Suppressor macrophage treated with lipopolysaccharide for 4 hours (primary cell): ENCODE results near the gene NHEJ1.

Source experiments
- DNase-seq: peaks from one replicate; pipeline ENCODE4 v3.0.0-alpha.2; 2020

The NHEJ1 gene

DNA sequence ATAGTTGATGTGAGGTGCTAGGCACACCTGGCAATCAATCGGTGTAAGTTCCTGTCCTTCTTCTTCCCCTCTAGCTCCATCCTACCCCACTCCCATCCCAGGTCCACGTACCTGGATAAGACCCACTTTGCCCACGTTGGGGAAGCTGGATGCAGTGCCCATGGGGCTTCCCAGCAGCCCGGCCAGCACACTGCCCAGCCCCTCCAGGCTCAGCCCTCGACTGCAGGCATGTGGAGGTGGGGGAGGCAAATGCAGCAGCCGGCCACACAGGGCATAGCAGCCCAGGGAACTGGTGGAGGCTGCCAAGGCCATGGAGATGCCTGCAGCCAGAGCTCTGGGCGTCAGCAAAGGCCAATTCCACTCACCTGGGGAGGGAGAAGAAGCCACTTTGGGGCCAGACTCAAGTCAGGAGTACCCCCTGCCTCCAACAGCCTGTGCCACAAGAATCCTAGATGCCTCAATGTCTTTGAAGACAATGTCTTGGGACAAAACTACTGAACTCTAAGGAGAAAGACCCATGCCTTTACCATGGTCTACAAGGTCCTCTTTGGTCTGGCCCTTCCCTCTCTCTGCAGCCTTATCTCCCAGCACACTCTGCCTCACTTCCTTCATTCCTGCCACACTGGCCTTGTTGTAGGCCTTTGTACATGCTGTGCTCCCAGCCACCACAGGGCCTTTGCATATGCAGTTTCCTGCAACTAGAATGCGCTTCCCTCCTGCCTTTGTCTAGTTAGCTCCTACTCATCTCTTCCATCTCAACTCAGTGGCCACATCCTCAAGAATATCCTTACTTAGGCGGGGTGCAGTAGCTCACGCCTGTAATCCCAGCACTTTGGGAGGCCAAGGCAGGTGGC lies 4.7 kb upstream of the NHEJ1 start:
- no peak for DNase-seq

DNA sequence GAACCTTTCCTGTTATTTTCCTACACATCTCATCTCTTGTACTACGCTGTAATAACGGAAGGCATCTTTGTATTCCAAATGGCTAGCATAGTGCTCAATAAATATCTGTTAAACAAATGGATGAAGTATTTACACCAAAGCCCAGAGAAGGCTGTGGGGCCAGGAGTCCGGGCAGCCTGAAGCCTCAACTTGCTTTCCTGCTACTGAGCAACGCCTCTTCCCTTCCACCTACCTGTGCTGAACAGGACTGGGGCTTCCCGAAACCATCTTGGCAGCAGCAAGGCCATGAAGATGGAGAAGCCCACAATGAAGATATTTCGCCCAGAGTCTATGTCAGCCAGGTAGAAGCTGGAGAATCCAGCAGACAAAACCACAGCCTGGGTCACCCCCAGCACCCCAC lies 2.5 kb upstream of the NHEJ1 start:
- DNase-seq: no peak

DNA sequence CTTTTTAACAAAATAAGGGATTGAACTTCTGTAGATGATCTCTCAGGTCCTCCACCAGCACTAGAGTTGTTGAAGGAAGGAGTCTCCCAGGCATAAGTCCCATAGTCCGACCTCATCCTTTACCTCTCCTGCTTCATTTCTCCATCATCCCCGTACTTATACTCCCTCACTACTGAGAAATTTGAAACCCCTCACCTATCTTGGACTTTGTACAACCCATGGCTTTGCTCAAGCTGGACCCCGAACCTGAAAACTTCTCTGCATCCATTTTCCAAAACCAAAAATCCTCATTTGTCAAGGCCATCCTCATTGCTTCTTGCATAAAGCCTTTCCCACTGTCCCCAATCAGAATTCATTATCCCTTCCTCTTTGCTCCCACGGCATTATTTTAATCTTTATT lies 482 bp upstream of the NHEJ1 start:
- DNase-seq: no peak

DNA sequence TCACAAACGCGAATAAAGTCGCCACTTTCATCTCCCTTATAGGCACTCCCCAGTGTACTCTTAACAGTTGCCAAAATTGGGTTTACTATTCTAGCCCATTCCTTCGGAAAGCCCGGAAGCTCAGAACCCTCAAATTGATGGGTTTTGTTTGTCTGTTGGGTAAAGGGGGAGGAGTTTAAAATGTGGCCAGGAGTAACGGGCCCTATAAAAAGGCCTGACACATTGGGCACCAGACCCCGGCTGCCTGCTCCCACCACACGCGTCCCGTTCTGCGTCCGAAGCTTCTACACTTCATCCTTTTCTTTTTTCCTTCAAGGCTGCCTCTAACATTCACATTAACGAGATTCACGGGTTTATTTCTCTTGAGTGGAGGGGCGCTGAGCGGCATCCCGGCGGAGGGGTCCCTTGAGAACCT lies 837 bp downstream of the NHEJ1 start:
- DNase-seq: no peak

GRCh38 chr2:219158586-219158985 lies 2.0 kb downstream of the NHEJ1 start:
- no peak for DNase-seq

GRCh38 chr2:219158025-219158424 lies 2.6 kb downstream of the NHEJ1 start:
- DNase-seq: no peak

GRCh38 chr2:219157396-219157795 lies 3.2 kb downstream of the NHEJ1 start:
- no peak for DNase-seq

DNA sequence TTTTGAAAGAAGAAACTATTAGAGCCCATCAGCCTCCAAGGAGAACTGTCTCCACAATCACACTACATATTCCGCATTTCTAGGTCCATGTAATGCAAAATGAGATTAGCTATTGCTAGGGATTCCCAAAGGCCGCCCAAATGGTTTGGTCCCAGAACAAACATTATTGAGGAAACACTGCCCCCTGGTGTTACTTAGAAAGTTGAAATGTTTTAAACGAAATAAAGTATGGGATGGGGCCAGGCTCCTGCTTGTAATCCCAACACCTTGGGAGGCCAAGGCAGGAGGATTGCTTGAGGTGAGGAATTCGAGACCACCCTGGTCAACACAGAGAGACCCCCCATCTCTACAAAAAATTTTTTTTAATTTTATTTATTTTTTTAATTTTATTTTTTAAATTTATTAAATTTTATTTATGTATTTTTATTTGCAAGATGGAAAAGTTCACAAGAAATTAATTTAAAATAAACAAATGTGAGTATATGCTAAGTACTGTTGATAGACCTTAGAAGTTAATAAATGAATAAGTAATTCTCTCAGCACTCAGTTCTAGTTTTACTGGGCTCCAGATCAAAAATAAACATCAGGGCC lies 5.5 kb downstream of the NHEJ1 start:
- peak; percentile 88 for DNase-seq

GRCh38 chr2:219149667-219150066 lies 10.9 kb downstream of the NHEJ1 start:
- no peak for DNase-seq

- no peak for DNase-seq
Observed at GRCh38 chr2:219142329-219142728, 18.3 kb downstream of the NHEJ1 start.

DNA sequence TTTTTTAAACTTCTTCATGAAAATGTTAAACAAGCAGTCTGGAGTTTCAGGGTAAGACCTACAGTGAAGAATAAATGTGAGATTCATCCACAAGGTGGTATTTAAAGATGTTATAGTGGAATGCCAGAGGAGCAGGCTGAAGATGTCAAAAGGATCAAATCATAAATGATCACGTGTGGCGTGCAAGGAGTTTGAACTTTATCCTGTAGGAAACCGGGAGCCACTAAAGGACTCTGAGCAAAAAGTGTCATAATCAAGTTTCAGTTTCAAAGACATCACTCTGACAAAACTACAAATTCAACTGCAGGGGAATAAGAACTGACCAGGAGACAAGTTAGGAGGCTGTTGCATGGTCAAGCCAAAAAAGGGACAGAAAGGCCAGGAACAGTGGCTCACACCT lies 19.9 kb downstream of the NHEJ1 start:
- DNase-seq: no peak

GRCh38 chr2:219133976-219134375 lies 26.6 kb downstream of the NHEJ1 start:
- no peak for DNase-seq

DNA sequence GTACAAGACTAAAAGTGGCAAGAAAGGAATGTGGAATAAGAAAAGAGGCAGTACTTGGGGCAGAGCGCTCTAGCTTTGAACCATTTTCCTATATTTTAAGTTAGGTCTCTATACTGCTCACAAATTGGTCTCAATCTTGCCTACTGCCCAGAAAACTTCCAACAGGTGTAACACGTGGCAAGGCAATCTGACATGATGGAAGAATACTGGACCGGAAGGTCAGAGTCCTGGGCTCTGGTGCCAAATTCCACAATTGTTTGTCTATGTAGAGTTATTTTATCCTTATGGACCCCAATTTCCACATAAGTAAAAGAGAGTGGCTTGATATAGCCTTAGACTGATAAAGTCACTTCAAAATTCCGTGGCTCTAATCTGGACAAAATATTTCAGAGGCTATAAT lies 28.9 kb downstream of the NHEJ1 start:
- no peak for DNase-seq

DNA sequence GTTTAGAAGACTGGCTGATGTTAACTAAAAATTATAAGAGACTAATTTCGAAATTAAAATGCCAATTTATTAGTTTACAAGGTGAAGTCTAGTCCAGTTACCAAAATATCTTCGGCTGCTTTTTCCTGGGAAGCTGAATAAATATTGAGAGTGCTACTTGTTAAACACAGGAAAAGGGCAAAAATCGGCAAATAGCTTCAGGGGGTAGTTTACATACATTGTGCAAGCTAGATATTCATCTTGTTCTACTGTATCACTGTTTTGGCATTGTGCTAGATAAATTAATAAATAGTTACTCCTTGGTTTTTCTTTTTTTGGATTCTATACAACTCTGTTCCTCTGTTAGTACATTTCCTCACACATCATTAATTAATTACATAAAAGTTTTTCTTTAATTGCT lies 29.3 kb downstream of the NHEJ1 start:
- no peak for DNase-seq

- no peak for DNase-seq
Observed at GRCh38 chr2:219129589-219129988, 31.0 kb downstream of the NHEJ1 start.

GRCh38 chr2:219128396-219128795 lies 32.2 kb downstream of the NHEJ1 start:
- DNase-seq: no peak

DNA sequence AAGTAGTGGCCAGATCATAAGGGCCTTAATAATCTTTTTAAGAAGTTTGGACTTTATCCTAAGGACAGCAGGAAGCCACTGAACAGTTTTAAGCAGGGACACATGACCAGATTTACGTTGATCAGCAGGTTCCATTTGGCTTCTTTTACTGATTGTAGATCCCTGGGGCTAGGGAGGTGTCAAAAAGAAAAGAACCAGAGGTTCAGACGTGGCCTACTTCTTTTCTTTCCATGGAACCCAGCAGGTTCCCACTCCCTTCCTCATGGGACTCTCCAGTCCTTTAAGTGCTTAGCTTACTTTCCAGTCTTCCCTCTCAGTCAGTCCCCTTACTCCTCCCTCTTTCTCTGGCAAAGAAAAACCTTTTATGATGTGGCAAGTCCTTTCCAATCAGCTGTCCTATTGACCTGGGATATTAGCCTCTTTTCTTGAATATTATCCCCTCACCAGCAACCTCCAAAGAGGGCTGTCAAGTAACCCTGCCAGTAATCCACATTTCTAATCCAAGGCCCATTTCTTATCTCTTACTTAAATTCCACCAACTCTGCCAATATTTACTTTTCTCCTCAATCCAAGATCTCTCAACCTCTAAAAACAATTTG lies 33.5 kb downstream of the NHEJ1 start:
- DNase-seq: no peak

DNA sequence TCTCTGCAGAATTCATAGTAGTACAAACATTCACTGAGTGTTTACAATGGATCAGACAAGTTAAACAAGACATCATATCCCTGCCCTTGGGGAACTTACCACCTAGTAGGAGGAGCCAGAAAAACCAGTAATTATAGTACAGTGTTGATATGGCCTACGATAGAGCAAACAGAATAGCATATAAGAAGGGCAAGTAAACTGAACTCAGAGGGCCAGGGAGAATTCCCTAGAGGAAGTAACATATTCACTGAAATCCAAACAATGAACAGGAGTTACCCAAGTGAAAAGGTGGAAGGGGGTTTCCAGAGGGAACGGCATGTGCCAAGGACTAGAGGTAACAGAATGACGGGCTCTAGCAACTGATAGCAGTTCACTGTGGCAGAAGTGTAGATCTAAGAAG lies 34.1 kb downstream of the NHEJ1 start:
- no peak for DNase-seq

DNA sequence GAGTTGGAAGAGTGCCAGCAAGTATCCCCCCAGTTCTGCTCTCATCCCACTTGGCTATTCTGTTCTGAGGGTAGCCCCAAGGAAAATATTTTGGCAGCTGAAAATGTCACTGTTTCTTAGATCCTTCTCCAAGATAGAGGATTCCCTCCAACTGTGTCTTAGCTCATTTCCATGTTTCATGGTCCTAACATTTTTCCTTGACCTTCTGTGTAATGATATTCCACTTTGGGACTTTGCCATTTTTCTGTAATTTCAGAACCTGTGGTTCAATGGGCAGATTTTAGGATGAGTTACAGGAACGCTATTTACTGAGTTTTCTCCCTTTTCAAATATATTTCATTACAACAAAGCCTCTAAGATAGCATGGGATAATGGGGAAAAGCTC lies 34.7 kb downstream of the NHEJ1 start:
- DNase-seq: no peak

DNA sequence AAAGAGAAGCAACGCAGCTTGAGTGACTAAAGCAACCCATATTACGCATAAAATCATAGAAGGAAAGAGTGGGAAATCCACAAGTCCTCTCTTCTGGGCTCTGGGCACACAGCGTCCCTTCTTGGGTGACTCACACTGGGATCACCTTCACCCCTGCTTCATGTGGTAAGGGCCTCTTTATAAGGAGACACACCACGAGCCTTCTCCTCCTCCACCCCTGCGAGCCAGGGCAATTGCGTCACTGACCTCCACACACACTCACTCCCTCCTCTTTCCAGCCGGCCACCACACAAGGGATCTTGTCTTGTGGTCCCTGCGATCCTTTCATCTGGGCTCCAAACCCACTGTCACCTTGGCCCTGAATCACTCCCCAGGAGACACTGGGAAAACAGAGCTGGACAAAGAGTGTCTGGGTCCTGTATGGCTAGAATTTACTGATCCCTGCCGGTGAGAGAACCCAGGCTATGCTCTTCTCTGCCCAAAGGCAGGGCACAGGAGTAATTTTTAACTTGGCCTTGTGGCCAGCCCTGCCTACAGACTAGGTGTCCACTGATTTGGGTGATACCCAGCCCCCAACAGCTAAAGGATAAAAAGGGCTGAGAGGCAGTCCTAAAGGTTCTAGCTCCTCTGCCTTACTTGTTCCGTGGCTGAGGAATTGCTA lies 35.3 kb downstream of the NHEJ1 start:
- peak; percentile 43 for DNase-seq

DNA sequence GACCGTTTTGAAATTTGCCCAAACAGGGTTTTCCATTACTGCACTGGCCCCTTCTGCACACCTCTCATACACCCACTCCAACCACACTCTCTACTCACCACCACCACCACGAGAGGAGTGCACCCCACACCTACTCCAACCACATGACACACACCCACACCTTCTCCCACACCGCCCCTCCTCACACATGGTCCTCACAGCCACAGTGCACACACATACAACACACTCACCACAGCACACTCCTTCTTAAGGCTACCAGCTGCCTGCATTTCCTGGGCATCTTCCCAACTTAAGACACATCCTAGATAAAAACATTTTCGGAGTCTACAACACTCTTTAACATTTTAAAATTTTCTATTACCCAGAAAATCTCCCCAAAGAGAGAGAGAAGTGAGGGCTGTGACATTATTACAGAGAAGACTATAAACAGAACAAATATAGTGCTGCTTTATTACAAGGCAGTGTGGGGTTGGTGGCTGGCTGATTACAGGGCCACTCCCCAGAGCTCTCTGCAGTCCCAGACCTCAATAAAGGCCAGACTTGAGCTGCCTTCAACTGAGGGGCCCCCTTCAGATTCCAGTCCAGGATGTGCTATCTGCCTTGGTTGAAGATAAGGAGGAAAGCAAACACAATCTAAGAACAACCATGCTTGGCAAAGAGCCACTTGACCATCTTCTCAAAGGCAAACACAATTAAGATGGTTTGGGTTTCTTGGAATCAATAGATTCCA lies 36.1 kb downstream of the NHEJ1 start:
- DNase-seq: no peak

DNA sequence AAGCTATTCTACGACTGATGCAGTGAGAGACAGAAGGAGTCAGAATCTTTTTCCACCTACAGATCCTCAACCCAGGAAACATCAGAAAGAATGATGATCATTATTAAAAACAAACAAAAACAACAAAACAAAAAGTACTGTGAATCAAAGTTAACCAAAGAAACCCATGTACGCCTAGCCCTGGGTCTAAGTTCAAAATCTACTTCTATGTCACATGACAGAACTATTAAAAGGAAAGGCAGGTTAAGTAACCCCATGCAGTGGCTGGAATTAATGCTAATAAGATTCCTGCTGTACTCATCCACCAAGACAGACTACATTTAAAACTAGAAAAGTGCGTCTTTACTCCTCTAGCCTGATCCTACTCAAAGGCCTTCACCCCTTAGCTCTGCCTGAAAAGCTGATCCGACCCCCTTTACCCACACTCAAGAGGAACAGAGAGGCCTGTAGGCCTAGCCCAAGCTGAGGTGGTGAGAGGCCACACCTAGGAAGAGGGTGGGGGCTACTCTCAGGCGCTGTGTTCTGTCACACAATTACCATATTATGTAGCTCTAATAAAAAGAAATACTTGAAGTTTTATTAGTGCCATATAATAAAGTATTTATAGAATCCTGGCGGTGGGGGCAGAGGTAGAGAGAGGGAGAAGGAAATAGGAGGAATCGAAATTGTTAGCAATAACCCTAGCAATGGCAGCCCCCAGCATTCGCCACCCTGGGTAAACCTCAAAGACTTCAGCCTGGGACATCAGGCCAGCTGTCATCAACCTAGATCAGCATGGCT lies 37.1 kb downstream of the NHEJ1 start:
- no peak for DNase-seq
